Thyroid gland (tissue), 4 donors: Measurements from ENCODE around the gene FSTL4.

Source experiments
- POLR2A ChIP-seq, 2 donors: fragments of 450-650 bp; IDR thresholded peaks; one replicate each; pipeline ENCODE4 v1.6.1; 2017; ENCODE audit warnings: antibody characterized with exemption in 2 of 2, mild to moderate bottlenecking in 2 of 2, moderate library complexity in 1 of 2
- TF ChIP-seq, protein P1 (sequence below), 6 experiments: fragments of 200-600 bp in 3 of 6; fragments of 450-650 bp in 3 of 6; sonication (generic) in 3 of 6; IDR thresholded peaks; one replicate each; pipeline ENCODE4 v1.5.1; 2016 to 2019; ENCODE audit warnings: antibody characterized with exemption in 6 of 6, mild to moderate bottlenecking in 2 of 6, inconsistent platforms in 1 of 6, moderate library complexity in 1 of 6

DNA sequence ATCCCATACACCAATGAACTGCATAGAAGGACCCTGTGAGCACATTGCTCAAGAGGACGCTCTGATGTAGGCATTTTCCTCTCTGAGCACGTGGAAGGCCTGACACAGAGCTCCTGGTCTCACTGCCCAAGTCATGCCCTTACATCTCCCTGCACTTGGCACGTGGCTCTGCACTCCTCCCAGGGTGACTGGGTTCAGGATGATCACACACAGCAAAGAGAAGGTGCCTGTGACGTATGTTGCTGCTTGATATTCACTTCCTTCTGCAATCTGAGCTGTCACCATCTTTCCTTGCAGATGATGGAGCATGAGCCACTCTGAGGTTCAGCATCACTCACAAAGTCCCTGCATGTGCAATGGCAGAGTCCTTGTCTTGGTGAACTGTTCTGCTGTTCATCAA lies 125.2 kb downstream of the FSTL4 start:
- no peak for TF ChIP-seq POLR2A (IDR thresholded peaks at IDR 0.05)
- TF ChIP-seq, protein P1, sequence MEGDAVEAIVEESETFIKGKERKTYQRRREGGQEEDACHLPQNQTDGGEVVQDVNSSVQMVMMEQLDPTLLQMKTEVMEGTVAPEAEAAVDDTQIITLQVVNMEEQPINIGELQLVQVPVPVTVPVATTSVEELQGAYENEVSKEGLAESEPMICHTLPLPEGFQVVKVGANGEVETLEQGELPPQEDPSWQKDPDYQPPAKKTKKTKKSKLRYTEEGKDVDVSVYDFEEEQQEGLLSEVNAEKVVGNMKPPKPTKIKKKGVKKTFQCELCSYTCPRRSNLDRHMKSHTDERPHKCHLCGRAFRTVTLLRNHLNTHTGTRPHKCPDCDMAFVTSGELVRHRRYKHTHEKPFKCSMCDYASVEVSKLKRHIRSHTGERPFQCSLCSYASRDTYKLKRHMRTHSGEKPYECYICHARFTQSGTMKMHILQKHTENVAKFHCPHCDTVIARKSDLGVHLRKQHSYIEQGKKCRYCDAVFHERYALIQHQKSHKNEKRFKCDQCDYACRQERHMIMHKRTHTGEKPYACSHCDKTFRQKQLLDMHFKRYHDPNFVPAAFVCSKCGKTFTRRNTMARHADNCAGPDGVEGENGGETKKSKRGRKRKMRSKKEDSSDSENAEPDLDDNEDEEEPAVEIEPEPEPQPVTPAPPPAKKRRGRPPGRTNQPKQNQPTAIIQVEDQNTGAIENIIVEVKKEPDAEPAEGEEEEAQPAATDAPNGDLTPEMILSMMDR (IDR thresholded peaks at IDR 0.05) = no peak
